IMR-90 (cell line): ENCODE data around the gene KRTAP5-5. TPM values are rescaled to one million over a fixed set of nuclear protein-coding genes. Genes with fewer than 3 reads are reported as not detected.

Source experiments
- ATAC-seq: fragments of 200-7000 bp; cut with Tn5 transposase; 2 replicates; pipeline ENCODE4 v1.9.1; 2020; ENCODE audit warnings: low read depth, mild to moderate bottlenecking, moderate library complexity
- BruUV-seq: library from RNA; stranded (reverse); fragments of 400-500 nt; replicated peaks from 2 replicates; lab custom pipeline; 2021; lab: Mats Ljungman, UMichigan
- CTCF ChIA-PET: fragments of 300-600 bp; formaldehyde crosslinking; extraction: SDS; loops from one replicate; lab custom pipeline; 2021; ENCODE audit warnings: antibody characterized with exemption; lab: Yijun Ruan, JAX
- POLR2A ChIA-PET: fragments of 300-600 bp; sonication (Branson Sonifier 250); formaldehyde crosslinking; loops from one replicate; lab custom pipeline; 2022; ENCODE audit warnings: antibody characterized with exemption; ENCODE audit not compliant: unreplicated experiment; lab: Charles Lee
- DNase-seq: peaks from one replicate; pipeline ENCODE4 v3.0.0; 2013
- H2AFZ ChIP-seq: replicated peaks from 2 replicates; pipeline ENCODE3; 2013; ENCODE audit warnings: low read length, mild to moderate bottlenecking; ENCODE audit not compliant: poor library complexity
- H2AK5ac ChIP-seq: 2 replicates; pipeline ENCODE4 v1.6.1; 2013; ENCODE audit warnings: low read depth, low read length, inconsistent platforms
- H2AK9ac ChIP-seq: replicated peaks from 2 replicates; pipeline ENCODE3; 2013; ENCODE audit warnings: mild to moderate bottlenecking, low read depth, low read length, moderate library complexity; ENCODE audit not compliant: poor library complexity
- H2BK120ac ChIP-seq: 2 replicates; pipeline ENCODE4 v1.6.1; 2013; ENCODE audit warnings: low read depth, low read length, inconsistent platforms
- H2BK15ac ChIP-seq: 3 replicates; pipeline ENCODE4 v1.6.1; 2013; ENCODE audit warnings: low read depth, low read length, inconsistent platforms
- H2BK20ac ChIP-seq: 2 replicates; pipeline ENCODE4 v1.6.1; 2013; ENCODE audit warnings: low read depth, mild to moderate bottlenecking, inconsistent platforms, low read length, moderate library complexity
- H2BK5ac ChIP-seq: 2 replicates; pipeline ENCODE4 v1.6.1; 2013; ENCODE audit warnings: mild to moderate bottlenecking, low read depth, low read length, inconsistent platforms; ENCODE audit not compliant: poor library complexity, severe bottlenecking
- H3K14ac ChIP-seq: replicated peaks from 2 replicates; pipeline ENCODE4 v1.6.1; 2013; ENCODE audit warnings: low read depth, low read length, inconsistent platforms
- H3K18ac ChIP-seq: 2 replicates; pipeline ENCODE4 v1.6.1; 2013; ENCODE audit warnings: low read depth, low read length, control low read depth
- H3K23ac ChIP-seq: 2 replicates; pipeline ENCODE4 v1.6.1; 2013; ENCODE audit warnings: low read depth, low read length, inconsistent platforms
- H3K27ac ChIP-seq: 2 replicates; pipeline ENCODE4 v1.5.1; 2013; ENCODE audit warnings: mild to moderate bottlenecking, control low read depth, low read length; ENCODE audit not compliant: insufficient read depth
- H3K27me3 ChIP-seq: 2 replicates; pipeline ENCODE4 v1.6.1; 2013; ENCODE audit warnings: low read length; ENCODE audit not compliant: control insufficient read depth, insufficient read depth
- H3K36me3 ChIP-seq: 2 replicates; pipeline ENCODE4 v1.6.1; 2013; ENCODE audit warnings: low read length, mixed read lengths; ENCODE audit not compliant: control insufficient read depth, insufficient read depth
- H3K4ac ChIP-seq: 2 replicates; pipeline ENCODE4 v1.6.1; 2013; ENCODE audit warnings: low read depth, low read length, inconsistent platforms
- H3K4me1 ChIP-seq: 2 replicates; pipeline ENCODE4 v1.6.1; 2013; ENCODE audit warnings: low read length, mixed read lengths; ENCODE audit not compliant: control insufficient read depth, insufficient read depth
- H3K4me2 ChIP-seq: 2 replicates; pipeline ENCODE4 v1.6.1; 2013; ENCODE audit warnings: low read depth, mild to moderate bottlenecking, control low read depth, low read length, moderate library complexity
- H3K4me3 ChIP-seq: 2 replicates; pipeline ENCODE4 v1.5.1; 2013; ENCODE audit warnings: low read depth, mild to moderate bottlenecking, control low read depth, low read length, moderate library complexity; ENCODE audit not compliant: insufficient read depth
- H3K56ac ChIP-seq: 2 replicates; pipeline ENCODE4 v1.6.1; 2013; ENCODE audit warnings: low read length, inconsistent platforms; ENCODE audit not compliant: insufficient read depth; ENCODE audit errors: extremely low read depth
- H3K79me1 ChIP-seq, 2 experiments: 2 replicates each; pipeline ENCODE4 v1.6.1; 2013; ENCODE audit warnings: low read length in 2 of 2, inconsistent platforms in 1 of 2, low read depth in 1 of 2
- H3K9ac ChIP-seq: 2 replicates; pipeline ENCODE4 v1.6.1; 2013; ENCODE audit warnings: low read depth, low read length, control low read depth
- H3K9me1 ChIP-seq: 2 replicates; pipeline ENCODE4 v1.6.1; 2013; ENCODE audit warnings: low read length, inconsistent platforms; ENCODE audit not compliant: insufficient read depth
- H3K9me3 ChIP-seq: 2 replicates; pipeline ENCODE4 v1.6.1; 2013; ENCODE audit warnings: low read length; ENCODE audit not compliant: control insufficient read depth, insufficient read depth
- H4K20me1 ChIP-seq: 2 replicates; pipeline ENCODE4 v1.6.1; 2013; ENCODE audit warnings: low read length, inconsistent platforms; ENCODE audit not compliant: insufficient read depth
- H4K5ac ChIP-seq: 2 replicates; pipeline ENCODE4 v1.6.1; 2013; ENCODE audit warnings: mild to moderate bottlenecking, low read depth, low read length, control low read depth
- H4K8ac ChIP-seq, 2 experiments: 2 replicates each; pipeline ENCODE4 v1.6.1; 2013; ENCODE audit warnings: low read depth in 2 of 2, low read length in 2 of 2, control low read depth in 1 of 2, inconsistent platforms in 1 of 2
- H4K91ac ChIP-seq: 2 replicates; pipeline ENCODE4 v1.6.1; 2013; ENCODE audit warnings: low read depth, low read length, inconsistent platforms; ENCODE audit not compliant: insufficient read depth
- BHLHE40 ChIP-seq: fragments of 150-350 bp; IDR thresholded peaks from 2 replicates; pipeline ENCODE4 v1.6.1; 2016; ENCODE audit warnings: mild to moderate bottlenecking, low read depth, low read length
- CEBPB ChIP-seq: IDR thresholded peaks from 2 replicates; pipeline ENCODE4 v1.6.1; 2012; ENCODE audit warnings: low read depth, low read length, improper control_type of control experiment
- CHD1 ChIP-seq: IDR thresholded peaks from 2 replicates; pipeline ENCODE4 v1.6.1; 2012; ENCODE audit warnings: low read depth, low read length, improper control_type of control experiment
- FOS ChIP-seq: fragments of 150-350 bp; IDR thresholded peaks from 2 replicates; pipeline ENCODE4 v1.6.1; 2016; ENCODE audit warnings: low read depth, low read length
- MXI1 ChIP-seq: IDR thresholded peaks from 2 replicates; pipeline ENCODE4 v1.6.1; 2012; ENCODE audit warnings: low read depth, mild to moderate bottlenecking, low read length, moderate library complexity, borderline replicate concordance
- NFE2L2 ChIP-seq: fragments of 150-350 bp; IDR thresholded peaks from 2 replicates; pipeline ENCODE4 v1.6.1; 2016; ENCODE audit warnings: low read depth, mild to moderate bottlenecking, low read length
- POLR2A ChIP-seq: IDR thresholded peaks from 2 replicates; pipeline ENCODE4 v1.6.1; 2012; ENCODE audit warnings: mild to moderate bottlenecking, low read depth, low read length
- RCOR1 ChIP-seq: IDR thresholded peaks from 2 replicates; pipeline ENCODE4 v1.6.1; 2012; ENCODE audit warnings: mild to moderate bottlenecking, low read length, improper control_type of control experiment; ENCODE audit not compliant: insufficient replicate concordance
- SMC3 ChIP-seq: fragments of 150-350 bp; IDR thresholded peaks from 2 replicates; pipeline ENCODE4 v1.6.1; 2016; ENCODE audit warnings: low read depth, mild to moderate bottlenecking, antibody characterized with exemption, low read length, moderate library complexity
- WGBS, 2 experiments: methylation state at CpG; one replicate each; pipeline versions ENCODE4 v1.1.5 to v1.1.7; 2013; ENCODE audit warnings: missing lambda C conversion rate in 2 of 2; ENCODE audit not compliant: insufficient read length in 1 of 2; ENCODE audit errors: extremely low coverage in 2 of 2; 5-methylcytosine and 5-hydroxymethylcytosine counted together
- dilution Hi-C: fragments of 300-500 bp; cut with HindIII; formaldehyde crosslinking; loops from one replicate; pipeline ENCODE4 v1.14.3; 2018; ENCODE audit warnings: low sequenced_read_pairs; ENCODE audit not compliant: unreplicated experiment
- in situ Hi-C: fragments of 300-500 bp; cut with MboI; formaldehyde crosslinking; loops from 3 replicates; pipeline ENCODE4 v1.14.3; 2019; ENCODE audit warnings: low sequenced_read_pairs, inconsistent platforms, mixed read lengths
- intact Hi-C: fragments of 100-400 bp; cut with micrococcal nuclease; formaldehyde crosslinking; loops from 2 replicates; pipeline ENCODE4 v1.10.0; 2022
- polyA plus RNA-seq, 3 experiments: library from polyadenylated mRNA; depleted of rRNA; stranded (reverse); fragments of >200 nt; gene quantifications; 2 replicates each; pipeline ENCODE4 v1.2.3, GENCODE V29; 2012; ENCODE audit warnings: low replicate concordance in 1 of 3
- total RNA-seq: library from RNA; depleted of rRNA; stranded (reverse); fragments of >200 nt; gene quantifications from 2 replicates; pipeline ENCODE4 v1.2.3, GENCODE V29; 2012
- TF ChIP-seq, protein P1 (sequence below): conservative IDR thresholded peaks from 2 replicates; pipeline ENCODE4 v1.5.1; 2012; ENCODE audit warnings: mild to moderate bottlenecking, low read depth, low read length, improper control_type of control experiment

KRTAP5-5 gene
- total and polyA plus RNA-seq, 2 of the 4 experiments (the other 2 are of a cell fraction): not detected

DNA sequence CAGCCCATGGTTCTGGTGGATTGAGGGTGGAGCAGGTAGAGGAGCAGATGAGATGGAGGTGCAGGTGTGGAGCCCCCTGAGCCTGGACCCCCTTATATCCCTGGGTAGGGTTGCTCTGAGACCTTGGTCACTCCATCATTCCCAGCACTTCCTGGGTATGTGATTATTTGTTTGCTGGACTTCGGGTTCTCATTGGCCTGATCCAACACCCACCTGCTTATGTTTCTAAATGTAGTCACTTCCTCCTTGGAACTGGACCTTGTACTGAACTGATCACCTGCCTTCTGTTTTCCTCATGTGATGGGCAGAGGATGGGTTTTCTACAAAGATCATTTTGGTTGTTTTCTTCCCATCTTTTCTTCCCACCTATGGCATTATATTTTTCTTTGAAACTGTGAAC lies 7.5 kb upstream of the KRTAP5-5 start, which contains the start of gene KRTAP5-4:
TSS of gene KRTAP5-4 (minus strand) at position 53 of the 400 bp plus-strand sequence. CDS start at position 8, 45 bp downstream.
- Histone ChIP-seq H3K79me1 (no peaks in the 10 kb centered on the region), H4K91ac (no peak within 1 kb of the TSS), H4K20me1 (no peaks in the 10 kb centered on the region), H3K4me2 (no peak within 1 kb of the TSS), H3K4ac (no peak within 1 kb of the TSS), H3K23ac (no peak within 1 kb of the TSS), H2BK20ac (no peak within 1 kb of the TSS), H2BK5ac (no peak within 1 kb of the TSS), H3K36me3 (no peaks in the 10 kb centered on the region), H2BK120ac (no peak within 1 kb of the TSS), H3K56ac (no peak within 1 kb of the TSS), H2AK5ac (no peak within 1 kb of the TSS), H4K5ac (no peak within 1 kb of the TSS), H2AK9ac (no peak within 1 kb of the TSS), H4K8ac (no peak within 1 kb of the TSS), H2AFZ (no peak within 1 kb of the TSS), H3K18ac (no peak within 1 kb of the TSS), H3K27ac (no peak within 1 kb of the TSS), H3K9me3 (0 out of 2 replicates have a peak, but pooled peaks cover 2% of the 10 kb centered on the region), H3K27me3 (peaks cover 35% of the 10 kb centered on the region), H3K4me3 (no peak within 1 kb of the TSS), H3K14ac (no peak within 1 kb of the TSS), H3K9me1 (no peaks in the 10 kb centered on the region), H3K4me1 (no peaks in the 10 kb centered on the region), H2BK15ac (no peak within 1 kb of the TSS), H3K9ac (no peak within 1 kb of the TSS)
- TF ChIP-seq MXI1: no peak
- TF ChIP-seq, protein P1, sequence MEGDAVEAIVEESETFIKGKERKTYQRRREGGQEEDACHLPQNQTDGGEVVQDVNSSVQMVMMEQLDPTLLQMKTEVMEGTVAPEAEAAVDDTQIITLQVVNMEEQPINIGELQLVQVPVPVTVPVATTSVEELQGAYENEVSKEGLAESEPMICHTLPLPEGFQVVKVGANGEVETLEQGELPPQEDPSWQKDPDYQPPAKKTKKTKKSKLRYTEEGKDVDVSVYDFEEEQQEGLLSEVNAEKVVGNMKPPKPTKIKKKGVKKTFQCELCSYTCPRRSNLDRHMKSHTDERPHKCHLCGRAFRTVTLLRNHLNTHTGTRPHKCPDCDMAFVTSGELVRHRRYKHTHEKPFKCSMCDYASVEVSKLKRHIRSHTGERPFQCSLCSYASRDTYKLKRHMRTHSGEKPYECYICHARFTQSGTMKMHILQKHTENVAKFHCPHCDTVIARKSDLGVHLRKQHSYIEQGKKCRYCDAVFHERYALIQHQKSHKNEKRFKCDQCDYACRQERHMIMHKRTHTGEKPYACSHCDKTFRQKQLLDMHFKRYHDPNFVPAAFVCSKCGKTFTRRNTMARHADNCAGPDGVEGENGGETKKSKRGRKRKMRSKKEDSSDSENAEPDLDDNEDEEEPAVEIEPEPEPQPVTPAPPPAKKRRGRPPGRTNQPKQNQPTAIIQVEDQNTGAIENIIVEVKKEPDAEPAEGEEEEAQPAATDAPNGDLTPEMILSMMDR: no peak
- no peak for TF ChIP-seq BHLHE40
- TF ChIP-seq NFE2L2: no peak
- TF ChIP-seq CHD1: no peak
- no peak for TF ChIP-seq CEBPB
- TF ChIP-seq FOS: no peak
- no peak for TF ChIP-seq SMC3
- no peak for TF ChIP-seq RCOR1
- TF ChIP-seq POLR2A: no peak
- ATAC-seq (no peak), DNase-seq (no peak)
- BruUV-seq: no TSS peak
- in situ Hi-C loops: no loop called here
- ChIA-PET CTCF (no interaction called here), POLR2A (no interaction called here)
- dilution Hi-C loops: no loop called here
- intact Hi-C loops: no loop called here
- no CpG with 5 or more reads among the region's 1 CpG for WGBS, 2 experiments
